ENCODE data around the gene CDX1. TPM values are rescaled to one million over a fixed set of nuclear protein-coding genes. Genes with fewer than 3 reads are reported as not detected.

The CDX1 gene
- total and polyA plus RNA-seq, 5 donors from 2014 or later: not detected

DNA sequence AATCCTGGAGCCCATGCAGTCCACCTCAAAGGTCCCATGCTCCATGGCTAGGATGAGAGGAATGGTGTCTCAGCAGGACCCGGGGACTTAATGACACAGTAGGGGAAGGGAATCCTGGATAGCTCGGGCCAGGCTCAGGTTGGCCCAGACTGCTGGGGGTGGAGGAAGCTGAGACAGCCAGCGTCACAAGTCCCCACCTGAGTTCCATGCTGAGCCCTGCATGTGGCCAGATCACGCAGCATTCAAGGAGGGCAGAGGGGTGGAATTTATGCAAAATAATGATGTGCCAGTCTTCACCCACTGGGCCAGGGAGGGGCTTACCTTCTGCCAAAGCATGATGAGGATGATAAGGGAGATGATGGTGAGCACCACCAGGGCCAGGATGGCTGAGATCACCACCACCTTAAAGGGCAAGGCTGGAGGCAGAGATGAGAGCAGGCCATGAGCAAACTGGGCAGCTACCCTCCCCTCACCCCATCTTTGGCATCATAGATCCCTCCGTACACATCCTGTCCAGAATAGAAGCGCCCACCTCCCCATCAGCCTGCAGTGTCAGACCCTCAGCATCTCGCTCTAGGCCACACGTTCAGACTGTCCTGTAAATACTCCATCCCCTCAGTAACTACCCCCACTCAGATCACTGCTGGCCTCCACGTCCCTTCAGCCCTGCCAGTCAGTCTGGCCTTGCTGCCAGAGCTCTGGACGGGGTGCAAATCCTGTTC lies 40.2 kb upstream of the CDX1 start:
- Mint-ChIP-seq H3K4me3 (no peak overlapping the region), H3K9me3 (peaks cover 0 to 1% (median 0%) of the 10 kb centered on the region in 7 donors), H3K27ac (no peak overlapping the region), H3K36me3 (no peaks in the 10 kb centered on the region), H3K4me1 (peaks cover 0 to 2% (median 0%) of the 10 kb centered on the region in 4 donors), H3K27me3 (no peaks in the 10 kb centered on the region)
- no peak for ATAC-seq (ENCODE audit: low read depth in 2 of 2)
- Histone ChIP-seq H3K27ac (ENCODE audit: insufficient read depth, low read length, poor library complexity, severe bottlenecking) (no peak overlapping the region), H3K4me1 (ENCODE audit: control insufficient read depth, insufficient read depth, low read length, poor library complexity, severe bottlenecking) (no peaks in the 10 kb centered on the region), H3K9me3 (ENCODE audit: control insufficient read depth in 2 of 2, low read length in 2 of 2) (no peaks in the 10 kb centered on the region), H3K27me3 (ENCODE audit: control insufficient read depth, insufficient read depth, low read length) (no peaks in the 10 kb centered on the region), H3K36me3 (ENCODE audit: control insufficient read depth, insufficient read depth, low read length) (no peaks in the 10 kb centered on the region), H3K4me3 (ENCODE audit: low read depth, low read length) (no peak overlapping the region)
- no peak for DNase-seq

DNA sequence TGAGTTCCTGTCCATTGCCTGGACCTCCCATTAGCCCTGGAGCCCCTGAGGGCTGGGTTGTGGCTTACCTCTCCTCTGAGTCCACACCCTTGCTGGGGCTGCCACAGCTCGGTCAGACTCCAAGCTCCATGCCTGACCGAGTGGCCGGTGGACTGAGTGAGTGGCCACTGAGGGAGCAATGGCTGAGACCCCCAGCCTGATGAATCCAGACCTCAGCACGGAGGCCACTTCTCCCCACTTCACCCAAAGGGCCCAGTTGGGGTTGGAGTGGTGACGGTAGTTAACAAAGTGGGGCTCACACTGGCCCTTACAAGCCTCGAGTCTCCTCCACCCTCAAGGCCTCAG lies 39.7 kb upstream of the CDX1 start:
- no peaks in the 10 kb centered on the region for H3K36me3 ChIP-seq (ENCODE audit: control insufficient read depth, insufficient read depth, low read length)
- H3K4me3 ChIP-seq (ENCODE audit: low read depth, low read length): no peak overlapping the region
- H3K4me3 Mint-ChIP-seq: no peak overlapping the region
- H3K9me3 ChIP-seq (ENCODE audit: control insufficient read depth in 2 of 2, low read length in 2 of 2): no peaks in the 10 kb centered on the region
- H3K4me1 ChIP-seq (ENCODE audit: control insufficient read depth, insufficient read depth, low read length, poor library complexity, severe bottlenecking): no peaks in the 10 kb centered on the region
- no peak for DNase-seq
- H3K27me3 Mint-ChIP-seq: no peaks in the 10 kb centered on the region
- no peak for ATAC-seq (ENCODE audit: low read depth in 2 of 2)
- H3K36me3 Mint-ChIP-seq: no peaks in the 10 kb centered on the region
- H3K27ac Mint-ChIP-seq: no peak overlapping the region
- no peaks in the 10 kb centered on the region for H3K27me3 ChIP-seq (ENCODE audit: control insufficient read depth, insufficient read depth, low read length)
- H3K27ac ChIP-seq (ENCODE audit: insufficient read depth, low read length, poor library complexity, severe bottlenecking): no peak overlapping the region
- peaks cover 0 to 2% (median 0%) of the 10 kb centered on the region in 4 donors for H3K4me1 Mint-ChIP-seq
- no peaks in the 10 kb centered on the region for H3K9me3 Mint-ChIP-seq

DNA sequence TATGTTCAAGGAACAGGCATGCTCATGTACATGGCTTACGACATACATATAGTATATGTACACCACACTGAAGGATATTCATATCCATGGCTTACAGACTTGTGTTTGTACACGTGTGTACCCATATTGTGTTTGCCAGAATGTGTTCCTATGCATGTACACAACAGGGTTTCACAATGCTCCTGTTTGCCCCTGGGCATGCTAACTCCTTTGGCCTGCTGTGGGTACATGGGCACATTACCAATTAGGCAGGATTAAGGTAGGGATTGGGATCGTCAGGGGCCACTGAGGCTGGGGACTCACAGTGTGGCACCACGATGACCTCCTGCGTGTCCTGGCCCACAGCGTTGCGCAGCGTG lies 37.1 kb upstream of the CDX1 start:
- Histone ChIP-seq H3K4me1 (ENCODE audit: control insufficient read depth, insufficient read depth, low read length, poor library complexity, severe bottlenecking) (no peaks in the 10 kb centered on the region), H3K27me3 (ENCODE audit: control insufficient read depth, insufficient read depth, low read length) (no peaks in the 10 kb centered on the region), H3K36me3 (ENCODE audit: control insufficient read depth, insufficient read depth, low read length) (no peaks in the 10 kb centered on the region), H3K4me3 (ENCODE audit: low read depth, low read length) (no peak overlapping the region), H3K27ac (ENCODE audit: insufficient read depth, low read length, poor library complexity, severe bottlenecking) (no peak overlapping the region), H3K9me3 (ENCODE audit: control insufficient read depth in 2 of 2, low read length in 2 of 2) (no peaks in the 10 kb centered on the region)
- Mint-ChIP-seq H3K4me3 (no peak overlapping the region), H3K27me3 (no peaks in the 10 kb centered on the region), H3K36me3 (no peaks in the 10 kb centered on the region), H3K27ac (no peak overlapping the region), H3K4me1 (no peaks in the 10 kb centered on the region), H3K9me3 (peaks cover 0 to 2% (median 0%) of the 10 kb centered on the region in 7 donors)
- ATAC-seq (ENCODE audit: low read depth in 2 of 2) (no peak), DNase-seq (no peak)

DNA sequence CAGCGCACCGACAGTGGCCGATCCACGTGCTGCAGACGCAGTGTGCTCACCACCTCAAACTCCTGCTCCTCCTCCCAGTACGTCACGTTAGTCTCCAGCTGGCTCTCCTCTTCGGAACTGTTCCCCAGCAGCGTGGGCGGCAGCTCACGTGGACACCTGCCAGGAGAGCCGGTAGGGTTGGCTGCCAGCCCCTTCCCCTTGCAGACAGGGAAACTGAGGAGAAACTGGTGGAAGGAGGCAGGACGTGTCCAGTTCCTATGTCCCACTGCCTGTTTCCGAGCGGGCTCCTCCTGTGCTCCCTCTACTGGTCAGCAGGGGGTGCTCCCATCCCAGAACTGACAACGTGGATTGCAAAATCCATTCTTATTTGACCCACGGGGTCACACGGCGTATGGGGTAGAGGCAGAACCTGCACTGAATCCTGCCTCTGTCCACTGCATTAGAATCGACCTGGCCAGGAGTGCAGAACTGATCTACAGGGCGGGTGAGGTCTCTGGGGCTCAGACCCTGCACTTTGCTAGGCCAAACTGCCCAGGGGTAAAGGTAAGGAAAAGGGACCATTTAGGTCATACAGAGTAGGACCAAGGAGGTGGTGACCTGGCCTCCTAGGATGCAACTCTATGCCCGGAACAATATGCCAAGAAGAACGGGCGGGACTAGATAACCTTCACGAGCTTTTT lies 36.6 kb upstream of the CDX1 start:
- Histone ChIP-seq H3K36me3 (ENCODE audit: control insufficient read depth, insufficient read depth, low read length) (no peaks in the 10 kb centered on the region), H3K9me3 (ENCODE audit: control insufficient read depth in 2 of 2, low read length in 2 of 2) (no peaks in the 10 kb centered on the region), H3K4me3 (ENCODE audit: low read depth, low read length) (no peak overlapping the region), H3K27me3 (ENCODE audit: control insufficient read depth, insufficient read depth, low read length) (no peaks in the 10 kb centered on the region), H3K4me1 (ENCODE audit: control insufficient read depth, insufficient read depth, low read length, poor library complexity, severe bottlenecking) (no peaks in the 10 kb centered on the region), H3K27ac (ENCODE audit: insufficient read depth, low read length, poor library complexity, severe bottlenecking) (no peak overlapping the region)
- H3K27ac Mint-ChIP-seq: no peak overlapping the region
- no peaks in the 10 kb centered on the region for H3K36me3 Mint-ChIP-seq
- no peak overlapping the region for H3K4me3 Mint-ChIP-seq
- H3K27me3 Mint-ChIP-seq: no peaks in the 10 kb centered on the region
- H3K4me1 Mint-ChIP-seq: no peaks in the 10 kb centered on the region
- H3K9me3 Mint-ChIP-seq: peaks cover 0 to 2% (median 0%) of the 10 kb centered on the region in 7 donors
- ATAC-seq (ENCODE audit: low read depth in 2 of 2) (peak in 1 of 2 donors; percentile 33), DNase-seq (peak in 2 of 3 donors; percentile 4 to 52)

DNA sequence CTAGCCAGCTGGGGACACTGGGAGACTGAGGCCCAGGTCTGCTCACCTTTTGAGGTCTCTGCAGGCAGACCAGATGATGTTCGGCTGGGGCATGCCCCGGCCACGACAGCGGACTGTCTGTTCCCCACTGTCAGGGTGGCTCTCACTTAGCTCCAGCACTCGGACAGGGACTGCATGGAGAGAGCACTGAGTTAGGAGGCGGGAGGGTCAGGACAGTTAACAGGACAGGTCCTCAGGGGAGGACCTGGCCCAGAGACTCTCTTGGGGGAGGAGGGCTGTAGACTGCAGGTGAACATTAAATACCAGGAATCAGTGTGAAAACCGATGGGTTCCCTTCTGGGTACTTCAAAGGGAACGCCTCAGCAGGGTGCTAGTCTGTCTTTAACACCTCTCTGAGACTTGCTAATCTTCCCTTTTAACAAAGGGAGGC lies 36.1 kb upstream of the CDX1 start:
- H3K27me3 Mint-ChIP-seq: no peaks in the 10 kb centered on the region
- peaks cover 0 to 2% (median 0%) of the 10 kb centered on the region in 7 donors for H3K9me3 Mint-ChIP-seq

DNA sequence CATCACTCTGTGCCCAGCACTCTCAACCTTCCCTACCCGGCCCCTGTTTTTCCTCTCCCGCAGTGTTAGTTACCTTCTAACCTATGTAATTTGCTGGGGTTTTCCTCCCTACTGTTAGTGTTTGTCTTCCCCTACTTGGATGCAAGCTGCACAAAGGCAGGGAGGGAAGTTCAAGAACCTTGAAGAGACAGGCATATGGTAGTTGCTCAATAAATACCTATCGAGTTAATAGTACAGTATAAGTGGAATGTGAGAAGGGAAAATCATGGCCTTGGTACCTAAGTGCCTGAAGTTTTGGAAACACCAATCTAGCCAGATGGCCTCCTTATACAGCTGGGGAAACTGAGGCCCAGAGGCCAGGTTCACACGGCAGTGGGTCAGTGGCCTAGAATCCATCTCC lies 35.1 kb upstream of the CDX1 start:
- Histone ChIP-seq H3K9me3 (ENCODE audit: control insufficient read depth in 2 of 2, low read length in 2 of 2) (no peaks in the 10 kb centered on the region), H3K27ac (ENCODE audit: insufficient read depth, low read length, poor library complexity, severe bottlenecking) (no peak overlapping the region), H3K4me3 (ENCODE audit: low read depth, low read length) (no peak overlapping the region), H3K4me1 (ENCODE audit: control insufficient read depth, insufficient read depth, low read length, poor library complexity, severe bottlenecking) (no peaks in the 10 kb centered on the region), H3K36me3 (ENCODE audit: control insufficient read depth, insufficient read depth, low read length) (no peaks in the 10 kb centered on the region), H3K27me3 (ENCODE audit: control insufficient read depth, insufficient read depth, low read length) (no peaks in the 10 kb centered on the region)
- peaks cover 0 to 2% (median 0%) of the 10 kb centered on the region in 7 donors for H3K9me3 Mint-ChIP-seq
- no peaks in the 10 kb centered on the region for H3K27me3 Mint-ChIP-seq
- no peaks in the 10 kb centered on the region for H3K36me3 Mint-ChIP-seq
- H3K4me3 Mint-ChIP-seq: no peak overlapping the region
- H3K4me1 Mint-ChIP-seq: no peaks in the 10 kb centered on the region
- ATAC-seq (ENCODE audit: low read depth in 2 of 2): no peak
- H3K27ac Mint-ChIP-seq: no peak overlapping the region
- DNase-seq: no peak

More for the DNA sequence above, 36.1 kb upstream of the CDX1 start:
- Histone ChIP-seq H3K4me3 (ENCODE audit: low read depth, low read length) (no peak overlapping the region), H3K9me3 (ENCODE audit: control insufficient read depth in 2 of 2, low read length in 2 of 2) (no peaks in the 10 kb centered on the region), H3K36me3 (ENCODE audit: control insufficient read depth, insufficient read depth, low read length) (no peaks in the 10 kb centered on the region), H3K27me3 (ENCODE audit: control insufficient read depth, insufficient read depth, low read length) (no peaks in the 10 kb centered on the region), H3K27ac (ENCODE audit: insufficient read depth, low read length, poor library complexity, severe bottlenecking) (no peak overlapping the region), H3K4me1 (ENCODE audit: control insufficient read depth, insufficient read depth, low read length, poor library complexity, severe bottlenecking) (no peaks in the 10 kb centered on the region)
- no peaks in the 10 kb centered on the region for H3K4me1 Mint-ChIP-seq
- H3K27ac Mint-ChIP-seq: no peak overlapping the region
- no peak for ATAC-seq (ENCODE audit: low read depth in 2 of 2)
- H3K36me3 Mint-ChIP-seq: no peaks in the 10 kb centered on the region
- no peak overlapping the region for H3K4me3 Mint-ChIP-seq
- no peak for DNase-seq

DNA sequence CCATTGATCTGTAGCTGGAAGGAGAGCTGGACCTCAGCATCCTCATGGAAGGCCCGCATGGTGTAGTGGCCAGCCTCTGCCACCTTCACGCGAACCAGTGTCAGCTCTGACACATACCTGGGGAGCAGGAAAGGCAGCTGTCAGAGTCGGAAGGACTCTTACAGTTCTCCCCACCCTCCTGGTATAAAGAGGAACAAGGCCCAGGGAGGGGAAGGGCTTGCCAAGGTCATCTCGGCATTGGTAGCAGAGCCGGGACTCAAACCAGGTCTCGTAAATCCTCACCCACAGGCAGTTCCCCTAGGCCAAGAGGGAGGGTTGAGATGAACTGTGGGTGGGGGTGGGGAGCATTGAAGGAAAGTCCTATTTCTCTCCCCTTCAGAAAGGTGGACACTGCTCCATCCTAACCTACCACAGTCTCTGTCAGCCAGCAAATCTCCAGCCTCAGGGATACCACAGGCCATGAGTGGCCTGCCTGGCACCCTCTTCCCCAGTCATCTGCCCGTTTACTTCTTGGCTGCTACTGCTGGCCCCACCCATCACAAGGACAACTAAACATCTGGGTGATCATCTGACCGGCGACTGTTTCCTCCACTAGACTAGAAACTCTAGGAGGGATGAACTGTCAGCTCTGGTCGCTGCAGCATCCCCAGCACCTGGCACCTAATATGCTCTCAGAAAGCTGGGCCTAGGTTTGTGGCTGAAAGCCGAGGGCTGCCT lies 34.4 kb upstream of the CDX1 start:
- Histone ChIP-seq H3K27me3 (ENCODE audit: control insufficient read depth, insufficient read depth, low read length) (no peaks in the 10 kb centered on the region), H3K4me1 (ENCODE audit: control insufficient read depth, insufficient read depth, low read length, poor library complexity, severe bottlenecking) (no peaks in the 10 kb centered on the region), H3K4me3 (ENCODE audit: low read depth, low read length) (no peak overlapping the region), H3K27ac (ENCODE audit: insufficient read depth, low read length, poor library complexity, severe bottlenecking) (no peak overlapping the region), H3K36me3 (ENCODE audit: control insufficient read depth, insufficient read depth, low read length) (no peaks in the 10 kb centered on the region), H3K9me3 (ENCODE audit: control insufficient read depth in 2 of 2, low read length in 2 of 2) (no peaks in the 10 kb centered on the region)
- Mint-ChIP-seq H3K27ac (no peak overlapping the region), H3K4me3 (no peak overlapping the region), H3K4me1 (no peaks in the 10 kb centered on the region), H3K36me3 (no peaks in the 10 kb centered on the region), H3K27me3 (no peaks in the 10 kb centered on the region), H3K9me3 (peaks cover 0 to 2% (median 0%) of the 10 kb centered on the region in 7 donors)
- ATAC-seq (ENCODE audit: low read depth in 2 of 2): no peak
- DNase-seq: no peak

Measured in CD4-positive, CD25-positive, alpha-beta regulatory T cell (primary cell).